RWPE2 (cell line): Measurements from ENCODE around the gene BMPR2.

Experiments used
- ATAC-seq: fragments of 200-7000 bp; cut with Tn5 transposase; 3 replicates; pipeline ENCODE4 v1.9.1; 2021; ENCODE audit warnings: low read depth
- DNase-seq: peaks from one replicate; pipeline ENCODE4 v3.0.0-alpha.2; 2020; ENCODE audit warnings: low spot score
- H3K27ac ChIP-seq: fragments of 450-650 bp; 2 replicates; pipeline ENCODE4 v1.5.1; 2017; ENCODE audit warnings: mild to moderate bottlenecking; ENCODE audit not compliant: poor library complexity, severe bottlenecking
- H3K27me3 ChIP-seq: fragments of 250-450 bp; sonication (Bioruptor Pico); 2 replicates; pipeline ENCODE4 v1.5.1; 2021; ENCODE audit warnings: mild to moderate bottlenecking, moderate library complexity; ENCODE audit not compliant: insufficient read depth, poor library complexity, severe bottlenecking
- H3K36me3 ChIP-seq: fragments of 250-450 bp; sonication (Bioruptor Pico); 2 replicates; pipeline ENCODE4 v1.5.1; 2020; ENCODE audit warnings: low read depth, mild to moderate bottlenecking, moderate library complexity
- H3K4me1 ChIP-seq: fragments of 250-450 bp; sonication (Bioruptor Pico); 2 replicates; pipeline ENCODE4 v1.5.1; 2021; ENCODE audit warnings: mild to moderate bottlenecking, moderate library complexity; ENCODE audit not compliant: insufficient read depth, poor library complexity, severe bottlenecking
- H3K4me3 ChIP-seq: fragments of 250-450 bp; sonication (Bioruptor Pico); 2 replicates; pipeline ENCODE4 v1.5.1; 2021; ENCODE audit warnings: mild to moderate bottlenecking, moderate library complexity; ENCODE audit not compliant: severe bottlenecking
- H3K9me3 ChIP-seq: fragments of 250-450 bp; sonication (Bioruptor Pico); 2 replicates; pipeline ENCODE4 v1.5.1; 2021; ENCODE audit warnings: mild to moderate bottlenecking, moderate library complexity; ENCODE audit not compliant: severe bottlenecking
- CTCF ChIP-seq: fragments of 450-650 bp; IDR thresholded peaks from one replicate; pipeline ENCODE4 v1.5.1; 2017; ENCODE audit warnings: mild to moderate bottlenecking, moderate library complexity; ENCODE audit not compliant: poor library complexity, severe bottlenecking

BMPR2 gene

GRCh38 chr2:202610380-202610779 is 234.3 kb downstream of the BMPR2 start:
- peaks cover 3% of the 10 kb centered on the region for H3K4me1 ChIP-seq
- no peaks in the 10 kb centered on the region for H3K9me3 ChIP-seq
- H3K4me3 ChIP-seq = no peak overlapping the region
- H3K27ac ChIP-seq = no peak overlapping the region
- no peak for DNase-seq
- no peaks in the 10 kb centered on the region for H3K27me3 ChIP-seq
- H3K36me3 ChIP-seq = no peaks in the 10 kb centered on the region
- no peak for TF ChIP-seq CTCF
- ATAC-seq = no peak

- Histone ChIP-seq H3K4me3 (no peak overlapping the region), H3K27ac (no peak overlapping the region), H3K4me1 (peaks cover 3% of the 10 kb centered on the region), H3K27me3 (no peaks in the 10 kb centered on the region), H3K9me3 (no peaks in the 10 kb centered on the region), H3K36me3 (no peaks in the 10 kb centered on the region)
- ATAC-seq (no peak), DNase-seq (no peak)
- no peak for TF ChIP-seq CTCF
Observed at GRCh38 chr2:202612145-202612544, 236.0 kb downstream of the BMPR2 start.

GRCh38 chr2:202613479-202613878 is 237.4 kb downstream of the BMPR2 start:
- no peaks in the 10 kb centered on the region for H3K27me3 ChIP-seq
- no peaks in the 10 kb centered on the region for H3K9me3 ChIP-seq
- DNase-seq = no peak
- no peak overlapping the region for H3K4me3 ChIP-seq
- H3K4me1 ChIP-seq = peaks cover 3% of the 10 kb centered on the region
- H3K27ac ChIP-seq = no peak overlapping the region
- TF ChIP-seq CTCF = no peak
- no peaks in the 10 kb centered on the region for H3K36me3 ChIP-seq
- no peak for ATAC-seq
